Epithelial cell of esophagus (primary cell): Measurements from ENCODE around the gene RNF25.

Experiments used
- DNase-seq: peaks from one replicate; pipeline ENCODE4 v3.0.0; 2010; ENCODE audit warnings: low read depth
- H3K4me3 ChIP-seq: 2 replicates; pipeline ENCODE4 v1.5.1; 2011; ENCODE audit warnings: mild to moderate bottlenecking, low read length, control low read depth
- TF ChIP-seq, protein P1 (sequence below): IDR thresholded peaks from 2 replicates; pipeline ENCODE4 v1.5.1; 2011; ENCODE audit warnings: low read depth, mild to moderate bottlenecking, low read length, control low read depth, inconsistent platforms; ENCODE audit not compliant: insufficient read depth; ENCODE audit errors: missing control alignments

RNF25 gene

DNA sequence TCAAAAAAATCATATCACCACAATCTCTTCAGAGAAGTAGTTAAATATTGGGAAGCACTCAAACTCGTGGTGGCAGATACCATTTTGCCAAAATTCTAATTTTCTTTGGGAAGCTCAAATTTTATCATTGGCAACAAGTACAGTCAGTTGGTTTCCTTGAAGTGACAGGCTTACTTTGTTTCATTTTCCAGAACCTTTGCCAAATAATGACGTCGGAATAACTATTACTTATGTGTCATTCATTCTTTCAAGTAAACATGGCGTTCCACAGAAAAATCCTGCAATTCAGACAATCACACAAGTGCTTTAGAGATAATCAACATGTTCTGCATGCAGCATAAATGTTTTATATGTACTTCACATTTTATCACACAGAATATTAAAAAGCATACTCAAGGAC is 44.3 kb upstream of the RNF25 start:
- TF ChIP-seq, protein P1, sequence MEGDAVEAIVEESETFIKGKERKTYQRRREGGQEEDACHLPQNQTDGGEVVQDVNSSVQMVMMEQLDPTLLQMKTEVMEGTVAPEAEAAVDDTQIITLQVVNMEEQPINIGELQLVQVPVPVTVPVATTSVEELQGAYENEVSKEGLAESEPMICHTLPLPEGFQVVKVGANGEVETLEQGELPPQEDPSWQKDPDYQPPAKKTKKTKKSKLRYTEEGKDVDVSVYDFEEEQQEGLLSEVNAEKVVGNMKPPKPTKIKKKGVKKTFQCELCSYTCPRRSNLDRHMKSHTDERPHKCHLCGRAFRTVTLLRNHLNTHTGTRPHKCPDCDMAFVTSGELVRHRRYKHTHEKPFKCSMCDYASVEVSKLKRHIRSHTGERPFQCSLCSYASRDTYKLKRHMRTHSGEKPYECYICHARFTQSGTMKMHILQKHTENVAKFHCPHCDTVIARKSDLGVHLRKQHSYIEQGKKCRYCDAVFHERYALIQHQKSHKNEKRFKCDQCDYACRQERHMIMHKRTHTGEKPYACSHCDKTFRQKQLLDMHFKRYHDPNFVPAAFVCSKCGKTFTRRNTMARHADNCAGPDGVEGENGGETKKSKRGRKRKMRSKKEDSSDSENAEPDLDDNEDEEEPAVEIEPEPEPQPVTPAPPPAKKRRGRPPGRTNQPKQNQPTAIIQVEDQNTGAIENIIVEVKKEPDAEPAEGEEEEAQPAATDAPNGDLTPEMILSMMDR: no peak
- peak; percentile 29 for DNase-seq
- no peak overlapping the region for H3K4me3 ChIP-seq

DNA sequence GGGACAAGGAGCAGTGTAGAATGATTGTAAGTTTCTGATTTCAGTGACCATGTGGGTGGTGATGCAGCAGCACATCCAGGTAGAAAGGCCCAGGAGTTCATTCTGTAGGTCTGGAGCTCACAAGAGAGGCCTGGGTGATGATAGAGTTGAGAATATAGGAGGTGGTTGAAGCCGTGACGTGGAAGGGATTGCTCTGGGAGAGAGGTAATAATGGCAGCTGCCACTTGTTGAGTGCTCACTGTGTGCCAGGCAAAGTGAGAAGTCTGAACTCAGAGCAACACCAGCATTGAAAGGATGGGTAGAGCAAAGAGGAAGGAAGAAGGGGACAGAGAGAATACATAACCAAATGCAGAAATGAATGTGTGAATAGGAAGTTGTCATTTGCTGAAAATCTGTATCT is 42.1 kb upstream of the RNF25 start:
- H3K4me3 ChIP-seq: no peak overlapping the region
- TF ChIP-seq, protein P1: no peak
- no peak for DNase-seq

DNA sequence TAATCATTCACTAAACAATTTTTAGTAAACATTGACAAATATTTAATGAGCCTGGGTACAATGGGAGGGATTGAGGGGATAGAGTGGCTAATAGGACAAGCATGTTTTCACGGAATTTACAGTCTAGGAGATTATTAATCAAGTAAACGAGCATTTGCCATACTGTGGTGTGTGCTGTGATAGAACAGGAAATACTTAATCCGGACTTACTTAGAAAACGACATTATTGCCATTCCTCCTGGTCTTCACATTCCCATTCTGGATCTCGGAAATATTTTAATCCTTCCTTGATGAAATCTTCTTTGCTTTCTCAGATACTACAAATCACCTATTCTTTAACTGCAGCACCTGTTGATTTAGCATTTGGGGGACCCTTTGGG is 39.7 kb upstream of the RNF25 start:
- TF ChIP-seq, protein P1: no peak
- peak overlapping the region; percentile 90 for H3K4me3 ChIP-seq
- DNase-seq: peak; percentile 9

DNA sequence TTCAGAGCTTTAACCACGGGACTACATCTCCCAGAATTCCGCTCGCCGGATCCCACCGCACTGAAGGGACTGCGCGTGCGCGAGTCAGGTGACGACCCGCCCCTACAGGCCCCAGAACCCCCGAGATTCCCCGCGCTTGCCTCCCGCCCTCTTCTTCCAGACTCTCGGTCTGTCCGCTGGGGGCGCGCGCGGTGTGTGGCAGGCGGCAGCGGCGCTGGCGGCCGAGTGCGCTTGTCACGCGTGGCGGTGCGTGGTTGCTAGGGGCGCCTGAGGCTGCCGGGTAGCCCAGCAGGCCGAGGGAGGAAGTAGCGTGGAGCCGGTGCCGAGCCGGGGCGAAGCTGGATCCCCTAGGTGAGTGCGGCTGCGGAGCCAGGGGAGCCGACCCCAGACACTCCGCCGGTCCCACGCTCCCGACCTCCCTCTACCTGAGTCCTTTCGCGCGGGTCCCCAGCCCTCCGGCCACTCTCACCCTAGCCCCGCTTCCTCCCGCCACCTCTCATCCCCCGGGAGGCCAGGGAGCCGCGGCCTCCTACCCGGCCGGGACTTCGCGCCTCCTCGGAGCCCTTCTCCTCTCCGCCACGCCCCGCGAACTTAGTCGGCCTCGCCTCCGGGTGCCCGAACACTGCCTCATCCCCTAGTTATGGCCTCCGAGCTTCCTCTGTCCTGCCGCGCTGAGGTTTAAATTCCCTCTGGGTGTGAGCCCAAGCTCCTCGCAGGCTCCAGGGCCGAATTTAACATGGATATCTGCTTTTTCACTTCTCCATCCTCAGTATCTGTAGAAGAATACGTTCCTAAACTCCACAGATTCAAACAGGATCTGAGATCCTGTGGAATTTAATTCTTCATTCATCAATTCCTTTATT is 39.1 kb upstream of the RNF25 start, which contains the start of gene TTLL4:
TTLL4 (plus strand) TSS at position 149 of the 863 bp plus-strand sequence. CDS start 26,842 bp downstream, outside the sequence.
- peak; percentile 97 for DNase-seq
- H3K4me3 ChIP-seq: peak within 1 kb of the TSS; percentile 90
- TF ChIP-seq, protein P1: peak; percentile 47

DNA sequence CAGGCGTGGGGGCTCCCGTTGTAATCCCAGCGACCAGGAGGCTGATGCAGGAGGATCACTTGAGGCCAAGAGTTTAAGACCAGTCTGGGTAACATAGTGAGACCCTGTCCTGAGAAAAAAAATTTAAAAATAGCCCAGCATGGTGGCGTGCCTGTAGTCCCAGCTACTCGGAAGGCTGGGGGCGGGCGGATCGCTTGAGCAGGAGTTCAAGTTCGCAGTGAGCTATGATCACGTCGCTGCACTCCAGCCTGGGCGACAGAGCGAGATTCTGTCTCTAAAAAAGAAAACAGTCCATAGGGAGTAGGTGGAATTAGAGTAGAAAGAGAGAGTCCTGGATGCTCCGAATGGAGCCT is 38.5 kb upstream of the RNF25 start:
- H3K4me3 ChIP-seq: peak overlapping the region; percentile 90
- TF ChIP-seq, protein P1: no peak
- DNase-seq: no peak

DNA sequence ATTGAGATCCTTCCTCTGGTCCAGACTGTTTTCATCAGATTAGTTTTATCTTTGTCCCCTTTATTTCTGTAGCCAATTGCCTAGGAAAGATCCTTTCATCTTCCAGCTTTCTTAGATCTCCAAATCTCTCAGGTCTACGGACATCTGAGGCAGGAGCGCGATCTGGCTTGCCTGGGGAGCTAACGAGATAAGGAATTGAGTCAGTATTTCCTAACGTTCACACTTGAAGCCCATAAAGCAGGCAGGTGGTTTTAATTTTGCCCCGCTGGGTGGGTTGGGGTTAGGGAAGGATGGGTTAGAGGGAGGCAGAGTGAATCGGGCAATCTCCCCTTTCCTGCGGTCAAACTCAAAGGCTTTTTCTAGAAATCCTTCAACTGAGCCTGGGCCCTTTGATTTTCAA is 38.1 kb upstream of the RNF25 start:
- H3K4me3 ChIP-seq: peak overlapping the region; percentile 90
- TF ChIP-seq, protein P1: no peak
- no peak for DNase-seq

DNA sequence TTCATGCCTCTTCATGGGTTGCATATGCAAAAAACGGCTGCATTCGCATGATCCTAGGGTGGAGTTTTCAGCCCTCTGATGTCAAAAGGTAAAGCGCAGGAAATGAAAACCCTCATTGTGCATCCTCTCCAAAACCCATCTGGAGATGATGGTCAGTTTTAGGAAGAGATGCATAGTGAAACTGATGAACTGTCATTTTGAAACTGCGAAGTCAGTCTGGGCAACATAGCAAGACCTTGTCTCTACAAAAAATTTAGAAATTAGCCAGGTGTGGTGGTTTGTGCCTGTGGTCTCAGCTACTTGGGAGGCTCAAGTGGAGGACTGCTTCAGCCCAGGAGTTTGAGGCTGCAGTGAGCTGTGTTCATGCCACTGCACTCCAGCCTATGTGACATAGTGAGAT is 36.3 kb upstream of the RNF25 start:
- no peak for DNase-seq
- TF ChIP-seq, protein P1: no peak
- H3K4me3 ChIP-seq: no peak overlapping the region
